A549 (cell line): Measurements from ENCODE around the gene OSTF1. TPM values are rescaled to one million over a fixed set of nuclear protein-coding genes. Genes with fewer than 3 reads are reported as not detected.
A peak's percentile ranks its signal among the peaks of the same experiment; 100 is the strongest.

Experiments used
- ATAC-seq, 2 experiments: fragments of 200-7000 bp in 1 of 2; fragments of >200 bp in 1 of 2; cut with Nextera tagmentation in 1 of 2; cut with Tn5 transposase in 1 of 2; 3 replicates each; pipeline versions ENCODE4 v1.8.0 to v1.9.1; 2018 to 2020; ENCODE audit warnings: mild to moderate bottlenecking in 1 of 2, moderate library complexity in 1 of 2
- CTCF ChIA-PET: fragments of 300-600 bp; sonication (Branson Sonifier 250); formaldehyde crosslinking; extraction: SDS; loops from one replicate; lab custom pipeline; 2021; ENCODE audit warnings: antibody characterized with exemption, inconsistent platforms; lab: Yijun Ruan, JAX
- POLR2A ChIA-PET: fragments of 350-600 bp; formaldehyde crosslinking; extraction: SDS; loops from one replicate; lab custom pipeline; 2021; ENCODE audit warnings: antibody characterized with exemption, inconsistent platforms; lab: Yijun Ruan, JAX
- DNase-seq, 2 experiments: peaks; one replicate each; pipeline versions ENCODE4 v3.0.0 to v3.0.0-alpha.2; 2011 to 2016; ENCODE audit warnings: low read depth in 1 of 2, low spot score in 1 of 2
- FAIRE-seq: peaks from 2 replicates; lab custom pipeline; 2011; peaks lifted over from hg19 to GRCh38; lab: Jason Lieb, UNC
- H3K27ac ChIP-seq, 2 experiments: fragments of >200 bp; sonication (Bioruptor Twin); formaldehyde crosslinking; 3 replicates each; pipeline ENCODE4 v1.5.1; 2016 to 2017
- H3K4me1 ChIP-seq: fragments of >200 bp; sonication (Bioruptor Twin); formaldehyde crosslinking; 3 replicates; pipeline ENCODE4 v1.6.1; 2016
- H3K4me2 ChIP-seq: fragments of >200 bp; sonication (Bioruptor Twin); formaldehyde crosslinking; 3 replicates; pipeline ENCODE4 v1.6.1; 2016
- H3K4me3 ChIP-seq: fragments of >200 bp; sonication (Bioruptor Twin); formaldehyde crosslinking; 3 replicates; pipeline ENCODE4 v1.5.1; 2016
- H3K9me3 ChIP-seq: fragments of >200 bp; sonication (Bioruptor Twin); formaldehyde crosslinking; 3 replicates; pipeline ENCODE4 v1.6.1; 2016
- BCL3 ChIP-seq: fragments of >200 bp; sonication (Bioruptor Twin); formaldehyde crosslinking; IDR thresholded peaks from 3 replicates; pipeline ENCODE4 v1.6.1; 2016
- CTCF ChIP-seq: fragments of >200 bp; sonication (Bioruptor Twin); formaldehyde crosslinking; IDR thresholded peaks from 3 replicates; pipeline ENCODE4 v1.5.1; 2016
- EHF ChIP-seq: fragments of 250-450 bp; sonication (Bioruptor Pico); IDR thresholded peaks from 2 replicates; pipeline ENCODE4 v1.5.0; 2020; ENCODE audit warnings: mild to moderate bottlenecking
- EP300 ChIP-seq, 2 experiments: fragments of >200 bp; sonication (Bioruptor Twin); formaldehyde crosslinking; IDR thresholded peaks; 2 replicates in 1 of 2; 3 replicates in 1 of 2; pipeline ENCODE4 v1.6.1; 2016 to 2017
- FOSB ChIP-seq: fragments of 250-450 bp; sonication (Bioruptor Pico); IDR thresholded peaks from 2 replicates; pipeline ENCODE4 v1.5.0; 2020; ENCODE audit warnings: mild to moderate bottlenecking, moderate library complexity
- FOSL2 ChIP-seq, 2 experiments: fragments of 450-650 bp in 1 of 2; fragments of >200 bp in 1 of 2; sonication (Bioruptor Twin) in 1 of 2; formaldehyde crosslinking; IDR thresholded peaks; 2 replicates each; pipeline versions ENCODE4 v1.5.0 to v1.6.1; 2016 to 2020; ENCODE audit warnings: mild to moderate bottlenecking in 1 of 2, moderate library complexity in 1 of 2
- GATA3 ChIP-seq: IDR thresholded peaks from 2 replicates; pipeline ENCODE4 v1.6.1; 2012; ENCODE audit warnings: borderline replicate concordance
- JUN ChIP-seq, 2 experiments: fragments of >200 bp; sonication (Bioruptor Twin); formaldehyde crosslinking; IDR thresholded peaks; 2 replicates in 1 of 2; 3 replicates in 1 of 2; pipeline ENCODE4 v1.6.1; 2016 to 2017
- KDM1A ChIP-seq: fragments of 200-600 bp; sonication (generic); IDR thresholded peaks from 2 replicates; pipeline ENCODE4 v1.6.1; 2016; ENCODE audit warnings: low read depth, mild to moderate bottlenecking
- NPAS2 ChIP-seq: fragments of 250-450 bp; sonication (Bioruptor Pico); IDR thresholded peaks from 2 replicates; pipeline ENCODE4 v1.8.0; 2022; ENCODE audit warnings: mild to moderate bottlenecking, moderate library complexity, borderline replicate concordance
- RNF2 ChIP-seq: fragments of 200-600 bp; sonication (generic); IDR thresholded peaks from 2 replicates; pipeline ENCODE4 v1.6.1; 2016; ENCODE audit warnings: low read depth, mild to moderate bottlenecking, antibody characterized with exemption, moderate library complexity, borderline replicate concordance
- SMC3 ChIP-seq: fragments of >200 bp; sonication (Bioruptor Twin); formaldehyde crosslinking; IDR thresholded peaks from 3 replicates; pipeline ENCODE4 v1.6.1; 2018; ENCODE audit warnings: inconsistent platforms
- SREBF2 ChIP-seq: fragments of 450-650 bp; IDR thresholded peaks from 2 replicates; pipeline ENCODE4 v1.6.1; 2014; ENCODE audit warnings: mild to moderate bottlenecking, moderate library complexity
- TP53 ChIP-seq: fragments of 250-450 bp; sonication (Bioruptor Pico); IDR thresholded peaks from 2 replicates; pipeline ENCODE4 v1.5.0; 2021; ENCODE audit warnings: mild to moderate bottlenecking, moderate library complexity
- ZFP36 ChIP-seq: fragments of 450-650 bp; IDR thresholded peaks from 2 replicates; pipeline ENCODE4 v1.6.1; 2014; ENCODE audit warnings: borderline replicate concordance; ENCODE audit not compliant: partially characterized antibody
- WGBS: methylation state at CpG from one replicate; pipeline ENCODE4 v1.1.6; 2017; ENCODE audit errors: missing lambda C conversion rate; 5-methylcytosine and 5-hydroxymethylcytosine counted together
- polyA plus RNA-seq, 4 experiments: library from polyadenylated mRNA; depleted of rRNA in 3 of 4; stranded (reverse); fragments of >200 nt; fragmentation: RNase III in 1 of 4; extraction: RNeasy Plus Mini Kit Qiagen cat#74134 plus additional on column Dnase treatment in 1 of 4; gene quantifications; 2 replicates in 3 of 4; 3 replicates in 1 of 4; pipeline ENCODE4 v1.2.3, GENCODE V29; 2011 to 2017
- TF ChIP-seq, protein P1 (sequence below): fragments of 250-450 bp; sonication (Bioruptor Pico); IDR thresholded peaks from 2 replicates; pipeline ENCODE4 v1.5.0; 2021; ENCODE audit warnings: mild to moderate bottlenecking, moderate library complexity, borderline replicate concordance
- TF ChIP-seq, protein P2 (sequence below): fragments of 450-650 bp; IDR thresholded peaks from 2 replicates; pipeline ENCODE4 v1.6.1; 2014; ENCODE audit warnings: antibody characterized with exemption
- TF ChIP-seq, protein P3 (sequence below): fragments of 150-350 bp; IDR thresholded peaks from 2 replicates; pipeline ENCODE4 v1.6.1; 2014; ENCODE audit warnings: low read depth, mild to moderate bottlenecking, low read length

The OSTF1 gene
- polyA plus RNA-seq, 2 of the 4 experiments (the other 2 are of a cell fraction): 12.7 to 13.3 TPM

- ATAC-seq (no peak), DNase-seq (no peak), FAIRE-seq (no peak)
- 61% methylated on average over 11 of the region's 11 CpGs for WGBS
- Histone ChIP-seq H3K4me2 (peak overlapping the region; percentile 74), H3K9me3 (no peaks in the 10 kb centered on the region), H3K4me3 (peak overlapping the region; percentile 95), H3K4me1 (peaks cover 8% of the 10 kb centered on the region), H3K27ac (peak overlapping the region in 1 of 2 experiments; percentile 83; a peak in 3 of 6 replicates)
- ChIA-PET CTCF (interaction anchor here (0.8 to 15.9 kb wide), 3 partner anchors 15 to 316 kb away, joined by 3 to 278 read pairs (median 7); no protein-coding TSS in a partner anchor), POLR2A (interaction anchor here (3.2 kb wide), 1 partner anchor 61 kb away, joined by 38 read pairs; the partner anchor contains the start of gene CARNMT1)
- TF ChIP-seq RNF2 (no peak), EHF (no peak), FOSB (no peak), CTCF (no peak), NPAS2 (CRISPR knock-in tag) (no peak), EP300 (IDR thresholded peaks at IDR 0.05) (no peak), FOSL2 (IDR thresholded peaks at IDR 0.05) (no peak), FOSL2 (CRISPR knock-in tag; IDR thresholded peaks at IDR 0.05) (no peak), SMC3 (no peak), KDM1A (no peak), ZFP36 (no peak), SREBF2 (no peak), TP53 (CRISPR knock-in tag) (no peak), JUN (IDR thresholded peaks at IDR 0.05) (no peak), GATA3 (no peak)
- TF ChIP-seq, protein P1, sequence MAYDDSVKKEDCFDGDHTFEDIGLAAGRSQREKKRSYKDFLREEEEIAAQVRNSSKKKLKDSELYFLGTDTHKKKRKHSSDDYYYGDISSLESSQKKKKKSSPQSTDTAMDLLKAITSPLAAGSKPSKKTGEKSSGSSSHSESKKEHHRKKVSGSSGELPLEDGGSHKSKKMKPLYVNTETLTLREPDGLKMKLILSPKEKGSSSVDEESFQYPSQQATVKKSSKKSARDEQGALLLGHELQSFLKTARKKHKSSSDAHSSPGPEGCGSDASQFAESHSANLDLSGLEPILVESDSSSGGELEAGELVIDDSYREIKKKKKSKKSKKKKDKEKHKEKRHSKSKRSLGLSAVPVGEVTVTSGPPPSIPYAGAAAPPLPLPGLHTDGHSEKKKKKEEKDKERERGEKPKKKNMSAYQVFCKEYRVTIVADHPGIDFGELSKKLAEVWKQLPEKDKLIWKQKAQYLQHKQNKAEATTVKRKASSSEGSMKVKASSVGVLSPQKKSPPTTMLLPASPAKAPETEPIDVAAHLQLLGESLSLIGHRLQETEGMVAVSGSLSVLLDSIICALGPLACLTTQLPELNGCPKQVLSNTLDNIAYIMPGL: no peak
- TF ChIP-seq, protein P2, sequence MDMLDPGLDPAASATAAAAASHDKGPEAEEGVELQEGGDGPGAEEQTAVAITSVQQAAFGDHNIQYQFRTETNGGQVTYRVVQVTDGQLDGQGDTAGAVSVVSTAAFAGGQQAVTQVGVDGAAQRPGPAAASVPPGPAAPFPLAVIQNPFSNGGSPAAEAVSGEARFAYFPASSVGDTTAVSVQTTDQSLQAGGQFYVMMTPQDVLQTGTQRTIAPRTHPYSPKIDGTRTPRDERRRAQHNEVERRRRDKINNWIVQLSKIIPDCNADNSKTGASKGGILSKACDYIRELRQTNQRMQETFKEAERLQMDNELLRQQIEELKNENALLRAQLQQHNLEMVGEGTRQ: no peak
- TF ChIP-seq, protein P3, sequence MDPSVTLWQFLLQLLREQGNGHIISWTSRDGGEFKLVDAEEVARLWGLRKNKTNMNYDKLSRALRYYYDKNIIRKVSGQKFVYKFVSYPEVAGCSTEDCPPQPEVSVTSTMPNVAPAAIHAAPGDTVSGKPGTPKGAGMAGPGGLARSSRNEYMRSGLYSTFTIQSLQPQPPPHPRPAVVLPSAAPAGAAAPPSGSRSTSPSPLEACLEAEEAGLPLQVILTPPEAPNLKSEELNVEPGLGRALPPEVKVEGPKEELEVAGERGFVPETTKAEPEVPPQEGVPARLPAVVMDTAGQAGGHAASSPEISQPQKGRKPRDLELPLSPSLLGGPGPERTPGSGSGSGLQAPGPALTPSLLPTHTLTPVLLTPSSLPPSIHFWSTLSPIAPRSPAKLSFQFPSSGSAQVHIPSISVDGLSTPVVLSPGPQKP: no peak
Measured at GRCh38 chr9:75089373-75089766, 1.1 kb downstream of the OSTF1 start.

DNA sequence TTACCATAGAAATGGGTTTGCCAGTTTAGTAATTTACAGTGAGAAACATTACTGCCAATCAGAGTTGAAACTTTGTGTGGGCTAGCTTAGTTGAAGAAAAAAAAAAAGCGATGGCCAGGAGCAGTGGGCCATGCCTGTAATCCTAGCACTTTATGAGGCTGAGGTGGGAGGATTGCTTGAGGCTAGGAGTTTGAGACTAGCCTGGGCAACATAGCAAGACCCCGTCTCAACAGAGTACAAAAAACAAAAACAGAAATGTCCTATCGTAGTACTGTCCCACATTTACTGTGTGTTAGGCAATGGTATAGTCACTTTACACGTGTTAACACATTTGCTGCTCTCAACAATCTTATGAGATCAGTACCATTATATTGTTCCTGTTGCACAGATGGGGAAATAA lies 2.3 kb downstream of the OSTF1 start:
- no peak for FAIRE-seq
- no peak overlapping the region for H3K4me3 ChIP-seq
- POLR2A ChIA-PET: no interaction called here

More for the DNA sequence above, 2.3 kb downstream of the OSTF1 start:
- Histone ChIP-seq H3K4me2 (no peak overlapping the region), H3K27ac (no peak overlapping the region), H3K4me1 (peaks cover 8% of the 10 kb centered on the region), H3K9me3 (no peaks in the 10 kb centered on the region)
- CTCF ChIA-PET: interaction anchor here (1.5 to 15.9 kb wide), 2 partner anchors 139 to 318 kb away, joined by 7 to 278 read pairs; no protein-coding TSS in a partner anchor
- DNase-seq (no peak), ATAC-seq (no peak)
- TF ChIP-seq BCL3: no peak
- 86% methylated on average over 4 of the region's 4 CpGs for WGBS
